ENCODE measurements around the gene PUM1. TPM values are rescaled to one million over a fixed set of nuclear protein-coding genes. Genes with fewer than 3 reads are reported as not detected.

Gene PUM1
- total RNA-seq, 2 experiments from 2014 or later = 77.8 to 80.5 TPM

GRCh38 chr1:30887485-30888315 lies 177.8 kb downstream of the PUM1 start:
- intact Hi-C loops (cut with micrococcal nuclease) = no loop called here
- H3K36me3 Mint-ChIP-seq = no peaks in the 10 kb centered on the region
- H3K27me3 Mint-ChIP-seq = peaks cover 9% of the 10 kb centered on the region
- H3K4me3 Mint-ChIP-seq = no peak overlapping the region
- no peaks in the 10 kb centered on the region for H3K4me1 Mint-ChIP-seq (ENCODE audit: low read depth)
- no peak overlapping the region for H3K27ac Mint-ChIP-seq
- POLR2A ChIA-PET = no interaction called here
- CTCF ChIA-PET = interaction anchor here (1.0 to 1.1 kb wide), 2 partner anchors 86 to 169 kb away, joined by 4 read pairs; no protein-coding TSS in a partner anchor
- no peak for DNase-seq
- H3K9me3 Mint-ChIP-seq = no peaks in the 10 kb centered on the region

- H3K27me3 Mint-ChIP-seq = peaks cover 11% of the 10 kb centered on the region
- H3K4me3 Mint-ChIP-seq = no peak overlapping the region
- no peak overlapping the region for H3K27ac Mint-ChIP-seq
- DNase-seq = no peak
- ChIA-PET CTCF (no interaction called here), POLR2A (no interaction called here)
- H3K4me1 Mint-ChIP-seq (ENCODE audit: low read depth) = no peaks in the 10 kb centered on the region
- intact Hi-C loops (cut with micrococcal nuclease) = no loop called here
- H3K36me3 Mint-ChIP-seq = no peaks in the 10 kb centered on the region
- H3K9me3 Mint-ChIP-seq = no peaks in the 10 kb centered on the region
These were observed 178.6 kb downstream of the PUM1 start for GRCh38 chr1:30886710-30887428.

- Mint-ChIP-seq H3K27me3 (peaks cover 13% of the 10 kb centered on the region), H3K4me1 (ENCODE audit: low read depth) (no peaks in the 10 kb centered on the region), H3K4me3 (no peak overlapping the region)
These were observed 179.7 kb downstream of the PUM1 start for GRCh38 chr1:30885570-30886522.

GRCh38 chr1:30884723-30885122 lies 180.8 kb downstream of the PUM1 start:
- peaks cover 14% of the 10 kb centered on the region for H3K27me3 Mint-ChIP-seq
- ChIA-PET POLR2A (no interaction called here), CTCF (interaction anchor here (1.6 kb wide), 1 partner anchor 83 kb away, joined by 4 read pairs; no protein-coding TSS in a partner anchor)
- no peaks in the 10 kb centered on the region for H3K36me3 Mint-ChIP-seq
- intact Hi-C loops (cut with micrococcal nuclease) = no loop called here
- no peaks in the 10 kb centered on the region for H3K4me1 Mint-ChIP-seq (ENCODE audit: low read depth)
- no peaks in the 10 kb centered on the region for H3K9me3 Mint-ChIP-seq
- no peak for DNase-seq
- no peak overlapping the region for H3K27ac Mint-ChIP-seq
- H3K4me3 Mint-ChIP-seq = no peak overlapping the region

More at GRCh38 chr1:30885570-30886522, 179.7 kb downstream of the PUM1 start:
- POLR2A ChIA-PET = no interaction called here
- Mint-ChIP-seq H3K9me3 (no peaks in the 10 kb centered on the region), H3K36me3 (no peaks in the 10 kb centered on the region), H3K27ac (no peak overlapping the region)
- intact Hi-C loops (cut with micrococcal nuclease) = no loop called here
- no peak for DNase-seq
- CTCF ChIA-PET = no interaction called here

GRCh38 chr1:30883389-30884172 lies 181.9 kb downstream of the PUM1 start:
- H3K36me3 Mint-ChIP-seq = no peaks in the 10 kb centered on the region
- peaks cover 14% of the 10 kb centered on the region for H3K27me3 Mint-ChIP-seq
- H3K4me1 Mint-ChIP-seq (ENCODE audit: low read depth) = peaks cover 2% of the 10 kb centered on the region
- ChIA-PET CTCF (interaction anchor here (1.6 kb wide), 1 partner anchor 82 kb away, joined by 4 read pairs; no protein-coding TSS in a partner anchor), POLR2A (no interaction called here)
- no peak overlapping the region for H3K4me3 Mint-ChIP-seq
- no peaks in the 10 kb centered on the region for H3K9me3 Mint-ChIP-seq
- intact Hi-C loops (cut with micrococcal nuclease) = no loop called here
- no peak for DNase-seq
- H3K27ac Mint-ChIP-seq = no peak overlapping the region

GRCh38 chr1:30882678-30883388 lies 182.7 kb downstream of the PUM1 start:
- intact Hi-C loops (cut with micrococcal nuclease) = no loop called here
- ChIA-PET POLR2A (no interaction called here), CTCF (no interaction called here)
- no peak overlapping the region for H3K27ac Mint-ChIP-seq
- H3K4me1 Mint-ChIP-seq (ENCODE audit: low read depth) = peaks cover 2% of the 10 kb centered on the region
- no peak overlapping the region for H3K4me3 Mint-ChIP-seq
- H3K9me3 Mint-ChIP-seq = no peaks in the 10 kb centered on the region
- H3K27me3 Mint-ChIP-seq = peaks cover 14% of the 10 kb centered on the region
- no peak for DNase-seq
- no peaks in the 10 kb centered on the region for H3K36me3 Mint-ChIP-seq

Other genes starting within 250 kb of the PUM1 start
- gene SDC3, start 157.0 kb downstream of the PUM1 start, total RNA-seq = under 1 TPM; 0.12 to 0.17 TPM
- gene NKAIN1, start 174.2 kb upstream of the PUM1 start, total RNA-seq = not detected
- 10 to 100 TPM; 83.7 to 96.4 TPM for gene SNRNP40, start 231.1 kb upstream of the PUM1 start, total RNA-seq
- gene ZCCHC17, start 231.3 kb upstream of the PUM1 start, total RNA-seq = 10 to 100 TPM; 24.4 to 29.6 TPM

All from activated CD4-positive, alpha-beta memory T cell treated with anti-CD3 and anti-CD28 coated beads for 36 hours (primary cell).